Activated CD4-positive, alpha-beta memory T cell treated with anti-CD3 and anti-CD28 coated beads, Interleukin-2, amount 10 ng/mL, durations not matched to agents 7 days and 5 days (primary cell): Measurements from ENCODE around the gene BCL2L13. TPM values are rescaled to one million over a fixed set of nuclear protein-coding genes. Genes with fewer than 3 reads are reported as not detected.
A peak's percentile ranks its signal among the peaks of the same experiment; 100 is the strongest.
"Not testable (repeated sequence)": the region's sequence is repeated elsewhere in the genome, so short reads cannot be mapped to it uniquely, and the experiment has no call there.

Experiments
- CTCF ChIA-PET: fragments of 350-600 bp; sonication (Branson Sonifier 250); formaldehyde crosslinking; loops from one replicate; lab custom pipeline; 2021; ENCODE audit warnings: antibody characterized with exemption, inconsistent platforms; lab: Charles Lee
- POLR2A ChIA-PET: fragments of 350-600 bp; sonication (Branson Sonifier 250); formaldehyde crosslinking; loops from one replicate; lab custom pipeline; 2021; ENCODE audit warnings: antibody characterized with exemption; lab: Charles Lee
- DNase-seq: peaks from one replicate; pipeline ENCODE4 v3.0.0-alpha.2; 2020
- H3K27ac Mint-ChIP-seq: one replicate; pipeline ENCODE4 v1.8.0; 2021; ENCODE audit warnings: mild to moderate bottlenecking, mixed read lengths
- H3K27me3 Mint-ChIP-seq: one replicate; pipeline ENCODE4 v1.8.0; 2021; ENCODE audit warnings: mixed read lengths
- H3K36me3 Mint-ChIP-seq: one replicate; pipeline ENCODE4 v1.8.0; 2021; ENCODE audit warnings: low read depth, mixed read lengths
- H3K4me1 Mint-ChIP-seq: one replicate; pipeline ENCODE4 v1.8.0; 2021; ENCODE audit warnings: mixed read lengths
- H3K4me3 Mint-ChIP-seq: one replicate; pipeline ENCODE4 v1.8.0; 2021; ENCODE audit warnings: mild to moderate bottlenecking, mixed read lengths
- H3K9me3 Mint-ChIP-seq: one replicate; pipeline ENCODE4 v1.8.0; 2021; ENCODE audit warnings: mixed read lengths
- total RNA-seq, 2 experiments: library from RNA; stranded (reverse); gene quantifications; one replicate each; pipeline ENCODE4 v1.2.3, GENCODE V29; 2021

Gene BCL2L13
- total RNA-seq, 2 experiments from 2014 or later = 29.4 to 30.4 TPM

DNA sequence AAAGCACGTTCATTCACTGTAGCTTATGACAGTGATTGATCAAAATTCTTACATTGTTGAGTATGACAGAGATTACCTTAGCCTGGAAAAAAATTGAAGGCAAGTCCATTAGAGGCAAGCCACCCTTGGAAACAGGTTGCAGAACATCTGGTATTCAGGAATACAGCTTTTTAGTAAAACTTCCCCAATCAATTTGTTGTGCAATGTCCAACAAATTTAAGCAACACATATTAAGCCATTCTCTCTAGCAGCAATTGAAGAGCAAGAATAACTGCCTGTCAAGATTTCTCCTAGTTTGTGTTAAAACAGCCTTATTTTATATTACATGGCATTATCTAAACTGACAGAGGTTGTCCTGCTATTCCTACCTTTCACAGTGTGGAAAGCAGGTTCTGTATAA is 37.0 kb downstream of the BCL2L13 start:
- H3K9me3 Mint-ChIP-seq = no peaks in the 10 kb centered on the region
- H3K27ac Mint-ChIP-seq = no peak overlapping the region
- H3K4me3 Mint-ChIP-seq = no peak overlapping the region
- H3K27me3 Mint-ChIP-seq = no peaks in the 10 kb centered on the region
- POLR2A ChIA-PET = no interaction called here
- CTCF ChIA-PET = no interaction called here
- no peak for DNase-seq
- H3K4me1 Mint-ChIP-seq = peaks cover 6% of the 10 kb centered on the region
- H3K36me3 Mint-ChIP-seq = peaks cover 4% of the 10 kb centered on the region

DNA sequence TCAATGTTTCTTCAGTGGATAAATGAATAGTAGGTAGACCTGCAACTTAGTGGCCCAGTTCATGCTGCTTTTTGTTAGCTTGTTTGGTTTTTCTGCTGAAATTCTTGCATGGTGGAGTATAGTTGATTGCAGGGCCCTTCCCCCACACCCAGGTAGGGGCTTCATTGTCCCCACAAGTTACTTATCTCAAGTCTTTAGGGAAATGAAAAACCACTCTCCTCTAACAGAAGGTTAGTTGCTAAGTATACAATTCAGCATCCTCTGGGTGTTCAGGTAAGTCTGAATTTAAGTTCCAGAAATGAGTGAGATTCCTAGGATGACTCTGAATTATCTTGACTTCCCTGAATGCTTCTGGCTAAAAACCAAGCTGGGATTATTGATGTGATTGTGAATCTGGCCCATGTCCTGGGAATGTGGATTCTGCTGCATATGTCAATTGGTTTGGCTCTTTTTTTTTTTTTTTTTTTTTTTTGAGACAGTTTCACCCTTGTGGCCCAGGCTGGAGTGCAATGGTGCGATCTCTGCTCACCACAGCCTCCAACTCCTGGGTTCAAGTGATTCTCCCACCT is 40.3 kb downstream of the BCL2L13 start:
- DNase-seq = no peak
- Mint-ChIP-seq H3K9me3 (no peaks in the 10 kb centered on the region), H3K4me1 (peaks cover 3% of the 10 kb centered on the region), H3K36me3 (peaks cover 2% of the 10 kb centered on the region), H3K4me3 (no peak overlapping the region), H3K27me3 (no peaks in the 10 kb centered on the region), H3K27ac (no peak overlapping the region)
- CTCF ChIA-PET = interaction anchor here (0.7 kb wide), 1 partner anchor 27 kb away, joined by 5 read pairs; no protein-coding TSS in a partner anchor
- POLR2A ChIA-PET = no interaction called here

DNA sequence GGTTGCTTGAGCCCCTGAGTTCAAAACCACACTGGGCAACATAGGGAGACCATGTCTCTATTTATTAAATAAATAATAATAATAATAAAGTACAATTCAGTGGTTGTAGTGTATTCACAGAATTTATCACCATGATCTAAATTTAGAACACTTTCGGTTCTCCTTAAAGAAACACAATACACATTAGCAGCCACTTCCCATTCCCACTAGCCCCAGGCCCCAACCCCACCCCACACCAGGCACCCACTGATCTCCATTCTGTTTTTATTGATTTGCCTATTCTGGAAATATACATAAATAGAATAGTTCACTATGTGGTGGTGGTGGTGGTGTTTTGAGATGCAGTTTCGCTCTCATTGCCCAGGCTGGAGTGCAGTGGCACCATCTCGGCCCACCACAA is 45.7 kb downstream of the BCL2L13 start:
- ChIA-PET POLR2A (no interaction called here), CTCF (no interaction called here)
- Mint-ChIP-seq H3K27me3 (no peaks in the 10 kb centered on the region), H3K4me3 (no peak overlapping the region), H3K4me1 (no peaks in the 10 kb centered on the region), H3K9me3 (no peaks in the 10 kb centered on the region), H3K27ac (no peak overlapping the region), H3K36me3 (no peaks in the 10 kb centered on the region)
- no peak for DNase-seq

DNA sequence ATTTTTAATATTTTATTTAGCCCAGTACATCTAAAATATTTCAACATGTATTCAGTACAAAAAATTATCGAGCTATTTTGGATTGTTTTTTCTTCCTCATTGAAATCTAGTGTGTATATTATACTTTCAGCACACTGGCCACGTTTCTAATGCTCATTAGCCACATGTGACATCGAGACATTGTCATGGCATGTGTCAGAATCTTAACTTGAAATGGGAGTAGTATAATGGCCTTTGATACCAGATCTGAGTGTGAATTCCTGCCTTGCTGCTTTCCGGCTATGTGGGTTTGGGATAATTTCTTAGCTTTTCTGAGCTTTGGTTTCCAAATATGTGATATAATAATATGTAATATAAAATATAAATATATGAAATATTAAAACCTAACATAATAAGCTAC is 54.3 kb downstream of the BCL2L13 start:
- no peak for DNase-seq
- Mint-ChIP-seq H3K36me3 (peaks cover 13% of the 10 kb centered on the region), H3K27ac (no peak overlapping the region), H3K9me3 (no peaks in the 10 kb centered on the region), H3K27me3 (no peaks in the 10 kb centered on the region), H3K4me1 (peaks cover 7% of the 10 kb centered on the region), H3K4me3 (no peak overlapping the region)
- ChIA-PET POLR2A (no interaction called here), CTCF (no interaction called here)

DNA sequence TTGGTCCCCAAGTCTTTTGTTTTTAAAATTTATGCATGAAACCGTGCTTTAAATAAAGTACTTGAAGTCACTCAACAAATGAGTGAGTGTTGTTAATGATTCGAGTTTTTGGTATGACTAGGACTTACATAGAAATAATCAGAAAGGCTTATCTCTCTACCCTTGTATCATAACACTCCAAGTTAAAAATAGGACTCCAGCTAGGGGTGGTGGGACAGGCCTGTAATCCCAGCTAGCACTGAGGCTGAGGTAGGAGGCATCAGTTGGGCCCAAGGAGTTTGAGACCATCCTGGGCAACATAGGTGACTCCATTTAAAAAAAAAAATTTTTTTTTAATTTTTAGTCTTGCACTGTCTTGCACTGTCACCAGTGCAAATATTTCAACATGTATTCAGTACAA is 55.6 kb downstream of the BCL2L13 start:
- H3K9me3 Mint-ChIP-seq = no peaks in the 10 kb centered on the region
- POLR2A ChIA-PET = no interaction called here
- H3K4me1 Mint-ChIP-seq = peaks cover 13% of the 10 kb centered on the region
- CTCF ChIA-PET = no interaction called here
- no peak overlapping the region for H3K27ac Mint-ChIP-seq
- H3K36me3 Mint-ChIP-seq = peaks cover 17% of the 10 kb centered on the region
- DNase-seq = no peak
- no peaks in the 10 kb centered on the region for H3K27me3 Mint-ChIP-seq
- H3K4me3 Mint-ChIP-seq = no peak overlapping the region

DNA sequence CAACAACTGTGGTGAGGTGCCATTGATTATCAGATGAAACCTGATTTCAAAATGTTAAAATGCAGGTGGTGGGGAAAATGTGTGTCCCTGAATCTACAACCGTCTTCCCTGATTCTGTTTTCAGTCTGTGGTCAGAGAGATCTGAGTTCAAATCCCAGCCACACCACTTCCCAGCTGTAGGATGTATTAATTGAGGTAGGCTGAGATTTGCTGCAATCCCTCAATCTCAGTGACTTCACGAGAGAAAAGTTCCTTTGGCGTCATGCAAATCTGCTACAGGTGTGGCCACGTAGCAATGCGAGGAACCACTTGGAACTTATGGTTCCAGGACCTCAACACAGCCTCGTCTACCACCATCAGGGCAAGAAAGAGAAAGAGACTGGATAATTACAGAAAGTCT is 56.2 kb downstream of the BCL2L13 start:
- Mint-ChIP-seq H3K4me1 (peaks cover 13% of the 10 kb centered on the region), H3K4me3 (no peak overlapping the region), H3K36me3 (peaks cover 17% of the 10 kb centered on the region), H3K27me3 (no peaks in the 10 kb centered on the region), H3K9me3 (no peaks in the 10 kb centered on the region), H3K27ac (no peak overlapping the region)
- CTCF ChIA-PET = no interaction called here
- no peak for DNase-seq
- POLR2A ChIA-PET = no interaction called here

DNA sequence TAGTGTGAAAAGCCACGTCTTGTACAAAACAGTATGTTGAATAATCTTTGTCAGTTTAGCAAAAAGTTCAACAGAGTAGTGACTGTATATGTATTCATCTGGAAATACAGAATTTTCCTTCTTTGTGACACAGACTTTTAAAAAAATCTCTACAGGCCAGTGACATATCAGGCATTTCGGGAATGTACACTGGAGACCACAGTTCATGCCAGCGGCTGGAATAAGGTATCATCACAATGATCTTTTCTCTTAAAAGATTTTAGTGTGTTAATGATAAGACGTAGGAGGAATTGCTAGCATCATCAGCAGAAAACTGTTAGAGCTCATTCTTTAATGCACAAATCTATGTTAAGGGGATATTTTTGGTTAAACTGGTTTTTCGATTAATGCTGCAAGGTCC is 57.4 kb downstream of the BCL2L13 start:
- peaks cover 13% of the 10 kb centered on the region for H3K4me1 Mint-ChIP-seq
- H3K9me3 Mint-ChIP-seq = no peaks in the 10 kb centered on the region
- DNase-seq = no peak
- POLR2A ChIA-PET = interaction anchor here (1.5 kb wide), 1 partner anchor 57 kb away, joined by 3 read pairs; the partner anchor contains the start of gene BCL2L13
- H3K27me3 Mint-ChIP-seq = no peaks in the 10 kb centered on the region
- H3K4me3 Mint-ChIP-seq = no peak overlapping the region
- CTCF ChIA-PET = no interaction called here
- H3K27ac Mint-ChIP-seq = no peak overlapping the region
- peaks cover 17% of the 10 kb centered on the region for H3K36me3 Mint-ChIP-seq

DNA sequence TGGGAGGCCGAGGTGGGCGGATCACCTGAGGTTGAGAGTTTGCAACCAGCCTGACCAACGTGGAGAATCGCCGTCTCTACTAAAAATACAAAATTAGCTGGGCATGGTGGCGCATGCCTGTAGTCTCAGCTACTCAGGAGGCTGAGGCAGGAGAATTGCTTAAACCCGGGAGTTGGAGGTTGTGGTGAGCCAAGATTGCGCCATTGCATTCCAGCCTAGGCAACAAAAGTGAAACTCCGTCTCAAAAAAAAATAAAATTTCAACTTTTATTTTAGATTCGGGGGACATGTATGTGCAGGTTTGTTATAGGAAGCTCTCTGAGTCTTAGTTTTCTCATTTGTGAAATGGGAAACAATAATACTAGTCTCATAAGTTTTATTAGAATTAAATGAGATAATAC is 58.6 kb downstream of the BCL2L13 start:
- H3K27ac Mint-ChIP-seq, H3K4me3 Mint-ChIP-seq, H3K27me3 Mint-ChIP-seq, CTCF ChIA-PET, H3K9me3 Mint-ChIP-seq, DNase-seq: not testable (repeated sequence)
- POLR2A ChIA-PET = interaction anchor here (1.5 kb wide), 1 partner anchor 58 kb away, joined by 3 read pairs; the partner anchor contains the start of gene BCL2L13
- peaks cover 13% of the 10 kb centered on the region for H3K4me1 Mint-ChIP-seq
- H3K36me3 Mint-ChIP-seq = peaks cover 17% of the 10 kb centered on the region

DNA sequence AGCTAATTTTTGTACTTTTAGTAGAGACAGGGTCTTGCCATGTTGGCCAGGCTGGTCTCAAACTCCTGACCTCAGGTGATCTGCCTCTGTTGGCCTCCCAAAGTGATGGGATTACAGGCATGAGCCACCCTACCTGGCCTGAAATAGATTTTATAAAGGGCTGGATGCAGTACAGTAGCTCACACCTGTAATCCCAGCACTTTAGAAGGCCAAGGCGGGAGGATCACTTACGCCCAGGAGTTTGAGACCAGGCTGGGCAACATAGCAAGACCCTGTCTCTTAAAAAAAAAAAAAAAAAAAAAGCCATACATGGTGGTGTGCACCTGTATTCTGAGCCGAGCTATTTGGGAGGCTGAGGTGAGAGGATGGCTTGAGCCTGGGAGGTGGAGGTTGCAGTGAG is 59.7 kb downstream of the BCL2L13 start:
- H3K9me3 Mint-ChIP-seq, H3K27me3 Mint-ChIP-seq, H3K4me3 Mint-ChIP-seq, DNase-seq, H3K27ac Mint-ChIP-seq, CTCF ChIA-PET: not testable (repeated sequence)
- POLR2A ChIA-PET = interaction anchor here (1.2 kb wide), 1 partner anchor 59 kb away, joined by 3 read pairs; no protein-coding TSS in a partner anchor
- H3K4me1 Mint-ChIP-seq = peaks cover 13% of the 10 kb centered on the region
- H3K36me3 Mint-ChIP-seq = peaks cover 19% of the 10 kb centered on the region

DNA sequence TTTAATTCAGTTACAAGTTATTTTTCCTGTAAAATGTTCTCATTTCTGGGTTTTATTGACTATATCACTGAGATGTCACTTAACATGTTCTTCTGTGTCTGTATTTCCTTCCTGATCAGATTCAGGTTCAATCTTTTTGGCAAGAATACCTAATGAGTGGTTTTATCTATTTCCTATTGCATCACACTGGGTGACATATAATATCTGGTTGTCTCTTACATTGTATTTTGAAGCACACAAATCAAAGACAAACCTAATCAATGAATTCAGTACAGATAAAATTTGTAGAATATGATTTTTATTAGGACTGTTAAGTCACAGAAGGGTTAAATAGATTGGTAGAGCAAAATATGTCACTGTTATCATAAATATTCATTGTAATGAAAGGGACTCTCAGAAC is 60.4 kb downstream of the BCL2L13 start:
- Mint-ChIP-seq H3K27ac (peak overlapping the region; percentile 50), H3K4me1 (peaks cover 13% of the 10 kb centered on the region), H3K9me3 (no peaks in the 10 kb centered on the region), H3K36me3 (peaks cover 19% of the 10 kb centered on the region), H3K27me3 (no peaks in the 10 kb centered on the region), H3K4me3 (no peak overlapping the region)
- CTCF ChIA-PET = no interaction called here
- POLR2A ChIA-PET = interaction anchor here (1.2 kb wide), 1 partner anchor 60 kb away, joined by 3 read pairs; no protein-coding TSS in a partner anchor
- DNase-seq = no peak

DNA sequence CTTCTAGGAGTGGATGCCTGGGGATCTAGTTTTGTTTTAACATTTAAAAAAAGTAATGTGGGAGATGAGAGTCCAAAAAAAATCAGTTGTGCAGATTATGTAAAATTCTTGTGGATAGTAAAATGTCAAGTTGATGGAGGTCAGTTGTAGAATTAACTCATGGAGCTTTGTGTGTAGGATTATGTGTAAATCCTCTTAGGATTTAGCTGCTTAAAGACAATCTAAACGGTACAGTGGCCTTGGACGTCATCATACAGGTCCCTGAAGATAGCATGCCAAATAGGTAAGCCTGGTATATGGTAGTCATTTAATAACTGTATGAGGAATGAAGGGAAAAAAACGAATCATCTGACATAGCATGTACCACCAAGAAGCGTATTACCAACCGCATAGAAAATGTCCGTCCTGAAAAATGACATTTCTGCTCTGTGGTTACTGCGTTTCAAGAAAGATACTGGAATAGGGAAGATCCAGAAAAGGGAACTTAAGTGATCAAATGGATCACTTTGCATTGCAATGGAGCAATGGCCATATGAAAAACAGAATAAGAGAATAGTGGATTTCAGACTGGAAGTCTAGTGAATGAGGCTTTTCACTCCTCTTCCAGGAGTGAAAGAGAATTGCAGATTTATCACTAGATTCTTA is 61.3 kb downstream of the BCL2L13 start:
- no peak overlapping the region for H3K4me3 Mint-ChIP-seq
- CTCF ChIA-PET = no interaction called here

DNA sequence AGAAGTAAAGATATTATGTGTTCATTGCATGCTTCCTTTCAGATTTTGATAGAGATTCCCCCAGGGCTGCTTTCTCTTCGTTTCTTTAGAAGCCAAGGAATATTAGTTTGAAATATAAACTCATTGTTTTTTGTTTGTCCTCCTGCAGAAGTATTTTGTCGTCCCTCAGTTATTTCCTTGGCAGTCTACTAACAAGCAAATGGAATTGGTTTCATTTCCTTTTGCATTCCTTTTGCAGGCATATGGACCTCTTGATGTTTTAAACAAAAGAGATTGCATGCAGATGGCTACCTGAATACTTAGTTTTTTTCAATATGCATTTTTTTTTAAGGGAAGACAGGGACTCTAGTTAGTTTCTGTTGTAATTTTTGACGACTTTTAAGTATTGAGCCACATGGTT is 62.2 kb downstream of the BCL2L13 start:
- POLR2A ChIA-PET = no interaction called here
- Mint-ChIP-seq H3K9me3 (no peaks in the 10 kb centered on the region), H3K36me3 (peaks cover 20% of the 10 kb centered on the region), H3K27ac (no peak overlapping the region), H3K27me3 (no peaks in the 10 kb centered on the region), H3K4me3 (no peak overlapping the region), H3K4me1 (peaks cover 9% of the 10 kb centered on the region)
- CTCF ChIA-PET = no interaction called here
- no peak for DNase-seq

More for the DNA sequence above, 61.3 kb downstream of the BCL2L13 start:
- Mint-ChIP-seq H3K27me3 (no peaks in the 10 kb centered on the region), H3K4me1 (peaks cover 9% of the 10 kb centered on the region), H3K27ac (no peak overlapping the region), H3K9me3 (no peaks in the 10 kb centered on the region), H3K36me3 (peaks cover 21% of the 10 kb centered on the region)
- POLR2A ChIA-PET = no interaction called here
- no peak for DNase-seq

DNA sequence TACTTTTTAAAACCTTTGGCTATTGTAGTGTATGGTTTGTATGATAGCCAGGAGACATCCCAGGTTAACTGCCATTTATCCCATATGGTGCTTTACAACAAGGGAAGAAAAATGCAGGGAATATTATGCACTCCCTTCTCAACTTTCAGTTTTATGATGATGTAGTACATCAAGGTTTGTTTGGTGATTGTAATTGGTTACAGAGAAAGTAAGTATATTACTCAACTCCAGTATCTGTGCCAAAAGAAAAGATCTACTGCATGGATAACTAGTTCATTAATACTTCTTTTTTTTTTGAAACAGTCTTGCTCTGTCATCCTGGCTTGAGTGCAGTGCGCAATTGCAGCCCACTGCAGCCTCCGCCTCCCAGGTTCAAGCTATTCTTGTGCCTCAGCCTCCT is 65.3 kb downstream of the BCL2L13 start:
- H3K4me3 Mint-ChIP-seq = no peak overlapping the region
- ChIA-PET CTCF (no interaction called here), POLR2A (no interaction called here)
- H3K4me1 Mint-ChIP-seq = peaks cover 18% of the 10 kb centered on the region
- no peaks in the 10 kb centered on the region for H3K27me3 Mint-ChIP-seq
- no peak overlapping the region for H3K27ac Mint-ChIP-seq
- no peak for DNase-seq
- no peaks in the 10 kb centered on the region for H3K9me3 Mint-ChIP-seq
- peaks cover 16% of the 10 kb centered on the region for H3K36me3 Mint-ChIP-seq
